Astrocyte (in vitro differentiated cells and primary cell): ENCODE results near the gene PDZD7.
A peak's percentile ranks its signal among the peaks of the same experiment; 100 is the strongest.

Source experiments
- EZH2 ChIP-seq: IDR thresholded peaks from 2 replicates; pipeline ENCODE4 v1.6.1; 2012; ENCODE audit warnings: mild to moderate bottlenecking, low read length, inconsistent platforms; ENCODE audit not compliant: insufficient read depth
- TF ChIP-seq, protein P1 (sequence below): IDR thresholded peaks from 2 replicates; pipeline ENCODE4 v1.5.1; 2011; ENCODE audit warnings: low read depth, mild to moderate bottlenecking, inconsistent platforms, low read length, moderate library complexity; ENCODE audit not compliant: insufficient read depth

DNA sequence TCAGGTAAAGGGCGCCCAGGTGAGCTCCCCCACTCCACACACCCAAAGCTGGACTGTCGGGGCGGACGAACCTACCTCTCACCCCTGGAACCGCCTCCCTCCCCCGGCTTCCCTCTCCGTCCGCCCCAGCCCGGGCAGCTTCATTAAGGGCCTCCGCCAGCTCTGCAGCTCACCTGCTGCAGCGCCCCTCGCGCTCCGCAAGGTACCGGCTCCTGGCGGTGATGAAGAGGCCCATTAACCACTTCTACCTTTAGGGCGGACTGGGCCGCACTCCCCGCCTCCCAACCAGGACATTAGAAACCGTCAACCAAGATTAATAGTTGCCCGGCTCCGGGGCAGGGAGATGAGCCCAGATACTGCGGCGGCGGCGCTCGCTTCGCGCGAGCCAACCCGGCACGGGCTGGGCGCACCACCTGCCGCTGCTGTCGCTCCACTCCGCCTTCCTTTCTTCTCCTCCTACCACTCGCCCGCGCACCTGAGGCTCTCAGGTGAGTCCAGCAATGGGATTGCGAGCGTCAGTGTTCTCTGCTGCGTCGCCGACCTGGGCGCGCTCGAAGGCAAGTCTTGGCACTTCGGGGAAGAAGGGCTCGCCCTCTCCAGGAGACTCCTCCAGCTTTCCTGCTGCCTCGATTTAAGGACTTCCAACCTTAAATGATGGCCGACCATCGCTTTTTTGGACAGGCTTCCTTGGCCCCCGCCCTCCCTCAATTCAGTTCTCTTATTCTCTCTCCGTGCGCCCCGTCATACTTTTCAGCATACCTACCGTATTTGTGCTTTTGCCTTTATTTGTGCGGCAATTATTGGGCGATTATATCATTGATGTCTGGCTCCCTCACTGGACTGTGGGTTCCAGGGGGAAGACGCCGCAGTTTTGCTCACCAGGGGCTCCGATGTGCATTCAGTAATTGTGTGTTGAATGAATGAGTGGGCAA lies 17.3 kb upstream of the PDZD7 start:
- TF ChIP-seq, protein P1, sequence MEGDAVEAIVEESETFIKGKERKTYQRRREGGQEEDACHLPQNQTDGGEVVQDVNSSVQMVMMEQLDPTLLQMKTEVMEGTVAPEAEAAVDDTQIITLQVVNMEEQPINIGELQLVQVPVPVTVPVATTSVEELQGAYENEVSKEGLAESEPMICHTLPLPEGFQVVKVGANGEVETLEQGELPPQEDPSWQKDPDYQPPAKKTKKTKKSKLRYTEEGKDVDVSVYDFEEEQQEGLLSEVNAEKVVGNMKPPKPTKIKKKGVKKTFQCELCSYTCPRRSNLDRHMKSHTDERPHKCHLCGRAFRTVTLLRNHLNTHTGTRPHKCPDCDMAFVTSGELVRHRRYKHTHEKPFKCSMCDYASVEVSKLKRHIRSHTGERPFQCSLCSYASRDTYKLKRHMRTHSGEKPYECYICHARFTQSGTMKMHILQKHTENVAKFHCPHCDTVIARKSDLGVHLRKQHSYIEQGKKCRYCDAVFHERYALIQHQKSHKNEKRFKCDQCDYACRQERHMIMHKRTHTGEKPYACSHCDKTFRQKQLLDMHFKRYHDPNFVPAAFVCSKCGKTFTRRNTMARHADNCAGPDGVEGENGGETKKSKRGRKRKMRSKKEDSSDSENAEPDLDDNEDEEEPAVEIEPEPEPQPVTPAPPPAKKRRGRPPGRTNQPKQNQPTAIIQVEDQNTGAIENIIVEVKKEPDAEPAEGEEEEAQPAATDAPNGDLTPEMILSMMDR = no peak
- peak; percentile 59 for TF ChIP-seq EZH2
